C4-2B (cell line): ENCODE data around the gene RASGEF1C.

Source experiments
- ZFX ChIP-seq: fragments of 450-650 bp; IDR thresholded peaks from 2 replicates; pipeline ENCODE4 v1.6.1; 2017
- TF ChIP-seq, protein P1 (sequence below): fragments of 450-650 bp; conservative IDR thresholded peaks from 2 replicates; pipeline ENCODE4 v1.5.1; 2017; ENCODE audit warnings: mild to moderate bottlenecking

DNA sequence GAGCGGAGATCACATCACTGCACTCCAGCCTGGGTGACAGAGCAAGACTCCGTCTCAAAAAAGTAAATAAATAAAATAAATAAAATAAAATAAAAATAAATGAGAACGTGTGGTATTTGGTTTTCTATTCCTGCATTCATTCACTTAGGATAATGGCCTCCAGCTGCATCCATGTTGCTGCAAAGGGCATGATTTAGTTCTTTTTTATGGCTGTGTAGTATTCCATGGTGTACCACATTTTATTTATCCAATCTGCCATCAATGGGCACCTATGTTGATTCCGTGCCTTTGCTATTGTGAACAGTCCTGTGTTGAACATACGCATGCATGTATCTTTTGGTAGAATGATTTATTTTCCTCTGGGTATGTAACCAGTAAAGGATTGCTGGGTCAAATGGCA, 8.8 kb upstream of the RASGEF1C start:
- TF ChIP-seq, protein P1, sequence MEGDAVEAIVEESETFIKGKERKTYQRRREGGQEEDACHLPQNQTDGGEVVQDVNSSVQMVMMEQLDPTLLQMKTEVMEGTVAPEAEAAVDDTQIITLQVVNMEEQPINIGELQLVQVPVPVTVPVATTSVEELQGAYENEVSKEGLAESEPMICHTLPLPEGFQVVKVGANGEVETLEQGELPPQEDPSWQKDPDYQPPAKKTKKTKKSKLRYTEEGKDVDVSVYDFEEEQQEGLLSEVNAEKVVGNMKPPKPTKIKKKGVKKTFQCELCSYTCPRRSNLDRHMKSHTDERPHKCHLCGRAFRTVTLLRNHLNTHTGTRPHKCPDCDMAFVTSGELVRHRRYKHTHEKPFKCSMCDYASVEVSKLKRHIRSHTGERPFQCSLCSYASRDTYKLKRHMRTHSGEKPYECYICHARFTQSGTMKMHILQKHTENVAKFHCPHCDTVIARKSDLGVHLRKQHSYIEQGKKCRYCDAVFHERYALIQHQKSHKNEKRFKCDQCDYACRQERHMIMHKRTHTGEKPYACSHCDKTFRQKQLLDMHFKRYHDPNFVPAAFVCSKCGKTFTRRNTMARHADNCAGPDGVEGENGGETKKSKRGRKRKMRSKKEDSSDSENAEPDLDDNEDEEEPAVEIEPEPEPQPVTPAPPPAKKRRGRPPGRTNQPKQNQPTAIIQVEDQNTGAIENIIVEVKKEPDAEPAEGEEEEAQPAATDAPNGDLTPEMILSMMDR, result no peak
- TF ChIP-seq ZFX, result no peak
